PC-3 (cell line): ENCODE results near the gene CD58. TPM values are rescaled to one million over a fixed set of nuclear protein-coding genes. Genes with fewer than 3 reads are reported as not detected.

Experiments
- ATAC-seq: fragments of 200-7000 bp; cut with Tn5 transposase; 2 replicates; pipeline ENCODE4 v1.9.1; 2020; ENCODE audit warnings: mild to moderate bottlenecking, moderate library complexity
- BruUV-seq: library from RNA; stranded (reverse); fragments of 400-500 nt; replicated peaks from 2 replicates; lab custom pipeline; 2021; lab: Mats Ljungman, UMichigan
- CTCF ChIA-PET: fragments of 300-600 bp; sonication (Branson Sonifier 250); formaldehyde crosslinking; loops from one replicate; lab custom pipeline; 2022; ENCODE audit warnings: antibody characterized with exemption; lab: Charles Lee
- POLR2A ChIA-PET: fragments of 300-600 bp; sonication (Branson Sonifier 250); formaldehyde crosslinking; loops from one replicate; lab custom pipeline; 2022; ENCODE audit warnings: antibody characterized with exemption; ENCODE audit not compliant: unreplicated experiment; lab: Charles Lee
- DNase-seq: peaks from one replicate; pipeline ENCODE4 v3.0.0-alpha.2; 2015
- H2AFZ ChIP-seq: fragments of 300-600 bp; sonication (generic); 2 replicates; pipeline ENCODE4 v1.6.0; 2016; ENCODE audit warnings: antibody characterized with exemption, low read length
- H3F3A ChIP-seq: fragments of 300-600 bp; sonication (generic); one replicate; pipeline ENCODE4 v1.6.0; 2017; ENCODE audit warnings: antibody characterized with exemption, low read length, control low read depth, mild to moderate bottlenecking; ENCODE audit not compliant: unreplicated experiment
- H3K27ac ChIP-seq: fragments of 300-600 bp; sonication (generic); 2 replicates; pipeline ENCODE4 v1.5.1; 2016; ENCODE audit warnings: mild to moderate bottlenecking, low read length
- H3K27me3 ChIP-seq: fragments of 300-600 bp; sonication (generic); 2 replicates; pipeline ENCODE4 v1.6.1; 2016; ENCODE audit warnings: low read length, mixed read lengths
- H3K36me3 ChIP-seq: fragments of 300-600 bp; sonication (generic); 2 replicates; pipeline ENCODE4 v1.6.1; 2016; ENCODE audit warnings: low read depth, mixed run types, low read length, mixed read lengths
- H3K4me1 ChIP-seq: fragments of 300-600 bp; sonication (generic); 2 replicates; pipeline ENCODE4 v1.5.1; 2016; ENCODE audit warnings: low read length; ENCODE audit not compliant: insufficient read depth
- H3K4me2 ChIP-seq: fragments of 300-600 bp; sonication (generic); 2 replicates; pipeline ENCODE4 v1.6.0; 2016; ENCODE audit warnings: low read length
- H3K4me3 ChIP-seq: fragments of 300-600 bp; sonication (generic); 2 replicates; pipeline ENCODE4 v1.5.1; 2016; ENCODE audit warnings: mild to moderate bottlenecking, low read length, mixed read lengths
- H3K79me2 ChIP-seq: fragments of 300-600 bp; sonication (generic); 2 replicates; pipeline ENCODE4 v1.6.1; 2017; ENCODE audit warnings: low read length, mixed read lengths
- H3K9ac ChIP-seq: fragments of 300-600 bp; sonication (generic); 2 replicates; pipeline ENCODE4 v1.6.0; 2016; ENCODE audit warnings: mild to moderate bottlenecking, low read length
- H3K9me2 ChIP-seq: fragments of 300-600 bp; sonication (generic); replicated peaks from 2 replicates; pipeline ENCODE4 v1.6.1; 2016; ENCODE audit warnings: mixed run types, low read length, mixed read lengths
- H3K9me3 ChIP-seq: fragments of 300-600 bp; sonication (generic); 2 replicates; pipeline ENCODE4 v1.6.1; 2016; ENCODE audit warnings: low read length, mixed read lengths
- H4K20me1 ChIP-seq: fragments of 300-600 bp; sonication (generic); 2 replicates; pipeline ENCODE4 v1.6.1; 2016; ENCODE audit warnings: low read length, mixed read lengths
- CTCF ChIP-seq: fragments of 300-600 bp; sonication (generic); conservative IDR thresholded peaks from 2 replicates; pipeline ENCODE4 v1.5.1; 2017; ENCODE audit warnings: antibody characterized with exemption, low read depth, mild to moderate bottlenecking, low read length
- EZH2 ChIP-seq: fragments of 300-600 bp; sonication (generic); IDR thresholded peaks from one replicate; pipeline ENCODE4 v1.6.1; 2017; ENCODE audit warnings: antibody characterized with exemption, mild to moderate bottlenecking, low read length; ENCODE audit not compliant: unreplicated experiment
- EZH2phosphoT487 ChIP-seq: fragments of 300-600 bp; sonication (generic); IDR thresholded peaks from 2 replicates; pipeline ENCODE4 v1.6.1; 2018; ENCODE audit warnings: mild to moderate bottlenecking, antibody characterized with exemption, low read length, borderline replicate concordance
- intact Hi-C: fragments of 100-400 bp; cut with micrococcal nuclease; formaldehyde crosslinking; loops from 2 replicates; pipeline ENCODE4 v1.9.0; 2023
- total RNA-seq: library from RNA; depleted of rRNA; stranded (reverse); fragments of >200 nt; gene quantifications from 2 replicates; pipeline ENCODE4 v1.2.3, GENCODE V29; 2014

CD58 gene
- total RNA-seq, 1 experiment from 2014 or later, result 26.9 TPM

DNA sequence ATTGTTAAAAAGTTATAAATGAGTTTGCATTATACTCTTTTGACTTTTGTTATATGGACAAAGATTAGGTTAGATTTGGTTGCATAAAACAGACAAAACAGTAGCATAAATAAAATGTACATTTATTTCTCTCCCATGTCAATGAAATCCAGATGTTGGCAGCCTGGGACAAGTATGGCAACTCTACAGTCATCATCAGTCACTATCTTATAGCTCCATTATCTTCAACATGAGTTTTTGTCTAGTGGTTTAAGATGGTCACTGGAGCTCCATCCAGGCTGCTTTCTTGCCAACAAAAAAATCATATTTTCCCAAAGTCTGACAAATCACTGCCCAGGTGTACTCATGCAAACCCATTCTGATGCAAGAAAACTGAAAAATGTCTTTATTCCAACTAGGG lies 83.8 kb downstream of the CD58 start:
- ATAC-seq (no peak), DNase-seq (no peak)
- POLR2A ChIA-PET, result no interaction called here
- Histone ChIP-seq H3K4me3 (no peak overlapping the region), H3K4me1 (peaks cover 66% of the 10 kb centered on the region), H3K9me3 (no peaks in the 10 kb centered on the region), H3K79me2 (no peaks in the 10 kb centered on the region), H3F3A (no peaks in the 10 kb centered on the region), H3K9ac (peak overlapping the region; percentile 12; the same call in 1 of the 2 replicates), H3K9me2 (no peaks in the 10 kb centered on the region), H4K20me1 (no peaks in the 10 kb centered on the region), H3K4me2 (peak overlapping the region; percentile 60), H3K36me3 (no peaks in the 10 kb centered on the region), H3K27me3 (no peaks in the 10 kb centered on the region), H3K27ac (peak overlapping the region; percentile 92), H2AFZ (no peak overlapping the region)
- TF ChIP-seq EZH2, result no peak
- no peak for TF ChIP-seq CTCF
- TF ChIP-seq EZH2phosphoT487, result no peak
- TSS peak; percentile 56 for BruUV-seq
- intact Hi-C loops, result loop anchor here (10.0 kb wide), 1 partner anchor 82 kb away; no protein-coding TSS in a partner anchor
- CTCF ChIA-PET, result interaction anchor here (2.5 to 2.9 kb wide), 2 partner anchors 12 to 348 kb away, joined by 16 to 37 read pairs; no protein-coding TSS in a partner anchor

DNA sequence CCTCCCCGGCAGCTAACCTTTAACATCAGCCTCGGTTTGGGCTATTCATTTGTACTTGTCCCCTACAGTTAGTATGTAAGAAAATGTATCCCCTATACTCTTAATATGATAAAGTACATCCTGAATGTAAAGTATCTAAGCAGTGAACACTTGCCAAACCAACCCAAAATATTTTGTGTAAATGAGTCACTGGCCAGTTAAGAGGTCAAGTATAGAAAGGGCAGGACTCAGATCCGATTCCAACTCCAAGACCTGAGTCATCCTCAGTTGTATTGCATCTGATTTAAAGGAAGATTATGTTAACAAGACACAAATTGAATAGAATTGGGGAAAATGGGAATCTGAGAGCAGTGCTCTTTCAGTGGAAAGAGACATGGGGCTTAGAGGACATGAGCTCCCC lies 84.4 kb downstream of the CD58 start:
- H3K4me1 ChIP-seq, result peaks cover 62% of the 10 kb centered on the region
- H3K36me3 ChIP-seq, result no peaks in the 10 kb centered on the region
- no TSS peak for BruUV-seq
- H3K4me3 ChIP-seq, result no peak overlapping the region
- H2AFZ ChIP-seq, result no peak overlapping the region
- no peaks in the 10 kb centered on the region for H3K27me3 ChIP-seq
- peak overlapping the region; percentile 12; the same call in 1 of the 2 replicates for H3K9ac ChIP-seq
- H3K4me2 ChIP-seq, result peak overlapping the region; percentile 60
- peak; percentile 89 for DNase-seq
- H4K20me1 ChIP-seq, result no peaks in the 10 kb centered on the region
- ChIA-PET CTCF (interaction anchor here (2.5 to 2.9 kb wide), 2 partner anchors 13 to 347 kb away, joined by 16 to 37 read pairs; no protein-coding TSS in a partner anchor), POLR2A (no interaction called here)
- TF ChIP-seq EZH2 (no peak), CTCF (no peak), EZH2phosphoT487 (no peak)
- no peaks in the 10 kb centered on the region for H3K9me3 ChIP-seq
- H3K27ac ChIP-seq, result peak overlapping the region; percentile 92
- no peaks in the 10 kb centered on the region for H3K9me2 ChIP-seq
- ATAC-seq, result peak; percentile 40
- intact Hi-C loops, result loop anchor here (10.0 kb wide), 1 partner anchor 82 kb away; no protein-coding TSS in a partner anchor
- no peaks in the 10 kb centered on the region for H3F3A ChIP-seq
- H3K79me2 ChIP-seq, result no peaks in the 10 kb centered on the region

DNA sequence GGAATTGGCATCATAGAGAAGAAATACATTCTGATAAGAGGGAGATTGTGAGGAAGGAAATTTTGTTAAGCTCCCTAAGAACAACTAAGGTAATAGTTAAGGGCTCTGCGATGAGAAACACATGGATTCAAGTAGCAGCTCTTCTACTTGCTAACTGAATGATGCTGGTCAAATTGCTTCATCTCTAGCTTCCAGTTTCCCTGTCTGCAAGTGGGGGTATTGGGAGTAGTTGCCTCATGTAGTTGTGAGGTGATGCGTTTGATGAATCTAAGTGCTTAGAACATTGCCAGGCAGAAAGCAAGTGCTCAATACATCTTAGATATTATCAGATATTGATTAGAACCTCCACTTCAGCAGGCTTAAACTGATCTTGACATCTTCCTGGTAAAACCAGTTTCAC lies 84.8 kb downstream of the CD58 start:
- no peaks in the 10 kb centered on the region for H3K27me3 ChIP-seq
- CTCF ChIA-PET, result interaction anchor here (0.7 to 2.9 kb wide), 4 partner anchors 13 to 347 kb away, joined by 4 to 37 read pairs (median 12); no protein-coding TSS in a partner anchor
- no peaks in the 10 kb centered on the region for H3K36me3 ChIP-seq
- no peak overlapping the region for H3K9ac ChIP-seq
- no peaks in the 10 kb centered on the region for H3K79me2 ChIP-seq
- ATAC-seq (no peak), DNase-seq (no peak)
- TF ChIP-seq EZH2 (no peak), CTCF (no peak), EZH2phosphoT487 (no peak)
- BruUV-seq, result no TSS peak
- intact Hi-C loops, result loop anchor here (1.0 to 10.0 kb wide), 2 partner anchors 81 to 126 kb away; no protein-coding TSS in a partner anchor
- peak overlapping the region; percentile 60 for H3K4me2 ChIP-seq
- no peak overlapping the region for H2AFZ ChIP-seq
- H3K4me1 ChIP-seq, result peaks cover 62% of the 10 kb centered on the region
- no peaks in the 10 kb centered on the region for H3K9me3 ChIP-seq
- POLR2A ChIA-PET, result no interaction called here
- H3K4me3 ChIP-seq, result no peak overlapping the region
- peak overlapping the region; percentile 92 for H3K27ac ChIP-seq
- no peaks in the 10 kb centered on the region for H4K20me1 ChIP-seq
- no peaks in the 10 kb centered on the region for H3F3A ChIP-seq
- H3K9me2 ChIP-seq, result no peaks in the 10 kb centered on the region
